C4-2B (cell line): ENCODE data around the gene SETDB2.

Experiments
- H3K27ac ChIP-seq: fragments of 450-650 bp; 2 replicates; pipeline ENCODE4 v1.5.1; 2017
- CTCF ChIP-seq: fragments of 450-650 bp; conservative IDR thresholded peaks from 2 replicates; pipeline ENCODE4 v1.5.1; 2017; ENCODE audit warnings: mild to moderate bottlenecking
- ZFX ChIP-seq: fragments of 450-650 bp; IDR thresholded peaks from 2 replicates; pipeline ENCODE4 v1.6.1; 2017

Gene SETDB2

DNA sequence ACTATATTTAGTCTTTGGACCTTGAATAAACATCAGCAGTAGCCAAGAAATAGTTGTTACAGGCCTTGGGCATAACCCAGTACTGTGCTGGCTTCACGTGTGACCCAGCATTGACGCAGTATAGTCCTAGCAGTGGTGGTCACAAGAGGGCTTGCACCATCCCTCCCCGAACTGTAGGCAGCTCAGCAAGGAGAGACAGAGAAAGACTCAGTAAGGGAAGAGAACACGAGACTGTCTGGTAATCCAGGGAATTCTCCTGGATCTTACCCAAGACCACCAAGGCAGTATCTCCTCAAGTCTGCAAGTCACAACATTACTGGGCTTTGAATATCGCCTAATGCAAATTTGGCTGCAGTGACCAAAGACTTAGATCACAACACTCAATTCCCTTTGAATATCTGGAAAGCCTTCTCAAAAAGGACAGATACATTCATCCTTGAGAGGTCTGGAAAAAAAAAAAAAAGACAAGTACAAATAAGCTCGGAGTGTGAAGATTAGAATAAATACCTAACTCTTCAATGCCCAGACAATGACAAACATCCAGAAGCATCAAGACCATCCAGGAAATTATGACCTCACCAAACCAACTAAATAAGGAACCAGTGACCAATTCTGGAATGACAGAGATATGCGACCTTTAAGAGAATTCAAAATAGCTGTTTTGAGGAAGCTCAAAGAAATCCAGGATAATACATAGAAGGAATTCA is 39.9 kb upstream of the SETDB2 start:
- TF ChIP-seq ZFX: no peak
- no peak for TF ChIP-seq CTCF
- no peak overlapping the region for H3K27ac ChIP-seq

- H3K27ac ChIP-seq: no peak overlapping the region
- TF ChIP-seq ZFX: no peak
- no peak for TF ChIP-seq CTCF
Measured at GRCh38 chr13:49404703-49405020, 39.4 kb upstream of the SETDB2 start.

DNA sequence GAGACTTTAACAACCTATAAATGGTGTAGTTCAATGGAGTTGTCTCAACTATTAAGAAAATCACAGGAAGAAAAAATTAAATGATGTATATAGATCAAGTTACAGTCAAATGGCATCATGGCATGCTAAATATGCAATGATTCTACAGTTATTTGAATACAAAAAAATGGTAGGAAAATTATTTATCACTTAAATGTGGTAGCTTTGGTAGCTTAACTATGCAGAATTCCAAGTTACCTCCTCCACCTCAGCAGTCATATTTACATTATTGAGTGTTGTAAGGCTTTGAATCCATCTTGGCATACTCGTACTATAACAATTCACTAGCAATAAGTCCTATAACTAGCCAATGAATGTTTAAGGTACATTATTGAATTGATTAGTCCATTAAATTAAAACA is 37.0 kb upstream of the SETDB2 start:
- TF ChIP-seq CTCF (no peak), ZFX (no peak)
- H3K27ac ChIP-seq: no peak overlapping the region

GRCh38 chr13:49407936-49408335 is 36.1 kb upstream of the SETDB2 start:
- no peak overlapping the region for H3K27ac ChIP-seq
- no peak for TF ChIP-seq ZFX

DNA sequence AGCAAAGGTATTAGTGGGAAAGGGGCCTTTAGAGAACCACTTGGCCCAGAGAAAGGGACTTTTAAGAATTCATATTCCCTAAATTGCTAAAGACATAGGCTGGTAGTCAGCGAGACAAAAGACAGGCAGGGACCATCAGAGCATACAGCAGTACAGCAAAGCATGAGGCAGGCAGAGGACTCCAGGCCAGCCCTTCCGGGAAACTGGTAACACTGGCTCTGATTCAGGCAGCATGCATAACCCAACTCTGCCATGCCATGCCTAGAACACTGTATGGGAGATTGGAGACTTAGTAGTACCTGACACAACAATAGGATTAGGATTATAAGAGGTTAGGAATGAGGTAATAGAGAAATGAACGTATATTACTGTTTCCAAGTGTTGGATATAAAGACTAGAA is 35.1 kb upstream of the SETDB2 start:
- H3K27ac ChIP-seq: no peak overlapping the region
- TF ChIP-seq CTCF (no peak), ZFX (no peak)

DNA sequence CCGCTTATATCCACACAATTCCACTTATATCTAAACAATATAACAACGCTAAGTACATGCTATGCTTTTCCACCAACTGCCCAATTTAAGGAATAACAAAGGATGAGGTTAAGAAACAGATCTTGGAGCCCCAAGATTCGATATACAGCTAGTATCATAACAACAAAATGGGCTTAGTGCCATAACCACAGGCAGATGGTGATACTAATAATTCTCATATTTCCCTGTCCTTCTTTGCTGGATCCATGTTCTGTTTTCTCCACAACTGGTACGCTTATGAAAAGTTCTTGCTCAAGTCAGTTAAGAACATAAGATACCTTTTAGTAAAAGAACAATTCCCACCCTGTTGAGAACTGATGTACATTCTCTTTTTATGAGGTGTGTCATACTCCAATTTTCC is 34.1 kb upstream of the SETDB2 start:
- no peak for TF ChIP-seq CTCF
- TF ChIP-seq ZFX: no peak

DNA sequence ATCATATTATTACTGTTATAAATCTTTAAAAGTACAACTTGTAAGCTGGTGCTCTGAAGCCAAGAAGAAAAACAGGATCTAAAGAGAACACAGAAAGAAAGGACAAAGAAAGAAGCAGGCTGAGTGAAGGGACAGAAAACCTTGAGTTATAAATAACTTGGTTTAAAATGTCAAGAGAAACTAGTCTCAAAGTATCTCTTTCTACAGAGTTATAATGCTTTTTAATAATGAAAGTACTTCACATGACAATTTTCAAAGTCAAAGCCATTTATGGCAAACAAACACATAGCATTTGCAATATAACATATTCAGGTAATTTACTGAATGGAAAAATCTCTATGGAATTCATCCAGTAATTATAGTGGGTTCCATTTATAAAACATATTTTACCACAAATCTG is 33.6 kb upstream of the SETDB2 start:
- H3K27ac ChIP-seq: no peak overlapping the region
- TF ChIP-seq CTCF (no peak), ZFX (no peak)

More for the DNA sequence above, 34.1 kb upstream of the SETDB2 start:
- no peak overlapping the region for H3K27ac ChIP-seq

GRCh38 chr13:49411353-49411752 is 32.7 kb upstream of the SETDB2 start:
- TF ChIP-seq ZFX: no peak
- no peak for TF ChIP-seq CTCF
- H3K27ac ChIP-seq: no peak overlapping the region
